AG09319 (cell line): Measurements from ENCODE around the gene FCRLB.

Experiments used
- DNase-seq: peaks from one replicate; pipeline ENCODE4 v3.0.0-alpha.2; 2010; ENCODE audit warnings: low read depth; ENCODE audit errors: extremely low read depth
- CTCF ChIP-seq: IDR thresholded peaks from 2 replicates; pipeline ENCODE4 v1.5.1; 2011; ENCODE audit warnings: low read depth, mild to moderate bottlenecking, inconsistent platforms, low read length, moderate library complexity

The FCRLB gene

DNA sequence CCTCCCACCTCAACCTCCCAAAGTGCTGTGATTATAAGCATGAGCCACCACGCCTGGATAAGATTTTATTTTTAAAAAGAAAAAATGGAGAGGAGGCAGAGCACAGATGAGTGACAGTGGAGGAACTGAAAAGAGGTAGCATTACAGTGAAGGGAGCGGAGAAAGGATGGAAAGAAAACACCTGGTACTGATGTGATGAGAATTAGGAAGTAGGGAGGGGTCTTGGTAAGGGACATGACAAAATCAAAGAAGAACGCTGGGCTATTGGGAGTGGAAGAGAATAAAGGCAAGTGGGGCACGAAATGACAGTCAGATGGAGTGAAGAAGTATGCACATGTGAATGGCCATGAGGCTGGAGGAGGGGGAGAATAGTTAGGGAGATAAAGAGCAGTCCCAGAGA, 12.0 kb upstream of the FCRLB start:
- no peak for DNase-seq
- TF ChIP-seq CTCF = no peak

GRCh38 chr1:161710560-161710959, 10.8 kb upstream of the FCRLB start:
- no peak for DNase-seq
- TF ChIP-seq CTCF = no peak

GRCh38 chr1:161718559-161719324, 2.6 kb upstream of the FCRLB start:
- no peak for TF ChIP-seq CTCF
- DNase-seq = no peak

DNA sequence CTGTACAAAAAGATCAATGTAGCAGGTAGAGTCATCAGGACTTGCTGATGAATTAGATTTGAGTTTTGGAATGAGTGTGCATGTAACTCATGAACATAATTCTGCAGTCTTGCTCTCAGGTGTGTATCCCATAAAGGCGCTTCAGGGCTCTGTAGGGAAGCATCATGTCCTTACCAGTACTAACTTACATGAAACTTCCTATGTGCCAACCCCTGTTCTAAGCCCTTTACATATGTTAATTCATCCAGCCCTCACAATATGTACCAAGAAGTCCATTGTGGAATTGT, 2.1 kb upstream of the FCRLB start:
- TF ChIP-seq CTCF = no peak
- no peak for DNase-seq

- TF ChIP-seq CTCF = no peak
- no peak for DNase-seq
These were observed 922 bp upstream of the FCRLB start for GRCh38 chr1:161720422-161720821.

DNA sequence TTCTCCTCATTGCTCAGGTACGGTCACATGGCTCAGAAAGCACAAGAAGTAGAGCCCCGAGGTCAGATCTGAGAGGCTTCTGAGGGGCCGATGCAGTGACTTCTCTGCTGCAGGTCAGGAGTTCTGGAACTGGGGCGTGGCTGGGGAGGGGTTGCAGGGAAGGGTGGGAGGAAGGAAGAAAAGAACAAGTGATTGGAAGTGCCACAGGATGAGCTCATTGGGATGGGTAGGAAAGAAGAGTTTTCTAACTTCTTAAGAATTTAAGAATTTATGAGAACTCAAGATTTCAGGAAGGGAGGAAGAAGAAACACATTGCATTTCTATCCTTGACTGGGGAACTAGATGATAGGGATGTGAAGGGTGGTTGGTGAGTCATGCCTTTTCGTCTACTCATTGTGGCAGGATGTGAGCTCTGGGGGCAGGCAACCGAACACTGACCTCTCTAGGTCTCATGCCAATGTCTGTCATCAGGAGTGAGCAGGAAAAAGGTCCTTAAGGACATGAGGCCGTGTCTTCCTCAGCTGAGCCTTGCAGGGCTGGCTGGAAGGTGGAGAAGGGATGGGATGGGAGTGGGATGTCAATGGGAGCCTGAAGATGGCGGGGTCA, 497 bp downstream of the FCRLB start:
- TF ChIP-seq CTCF = no peak
- no peak for DNase-seq

DNA sequence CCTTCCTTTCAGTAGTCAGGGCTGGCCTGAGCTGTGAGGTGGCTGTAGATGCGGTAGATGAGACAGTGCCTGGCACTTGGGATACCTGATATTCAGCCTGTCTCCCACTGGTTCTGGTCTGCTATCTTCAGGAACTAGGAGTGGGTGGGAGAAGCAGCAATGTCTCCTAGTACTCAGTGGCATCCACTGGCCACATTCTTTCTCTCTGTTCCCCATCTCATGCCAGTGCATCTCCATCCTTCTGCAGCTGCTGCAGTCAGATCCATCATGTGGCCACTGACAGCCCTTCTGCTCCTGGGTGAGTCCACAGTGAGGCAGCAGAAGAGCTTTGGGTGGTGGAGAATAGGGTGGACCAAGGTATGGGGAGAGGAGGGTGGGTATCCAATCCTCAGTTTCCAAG, 1.1 kb downstream of the FCRLB start:
- no peak for TF ChIP-seq CTCF
- no peak for DNase-seq
